KG1 (cell line): ENCODE measurements around the gene CDC42EP1.
A peak's percentile ranks its signal among the peaks of the same experiment; 100 is the strongest.

Source experiments
- DNase-seq: peaks from one replicate; lab custom pipeline; 2025; lab: John Stamatoyannopoulos, UW

The CDC42EP1 gene

DNA sequence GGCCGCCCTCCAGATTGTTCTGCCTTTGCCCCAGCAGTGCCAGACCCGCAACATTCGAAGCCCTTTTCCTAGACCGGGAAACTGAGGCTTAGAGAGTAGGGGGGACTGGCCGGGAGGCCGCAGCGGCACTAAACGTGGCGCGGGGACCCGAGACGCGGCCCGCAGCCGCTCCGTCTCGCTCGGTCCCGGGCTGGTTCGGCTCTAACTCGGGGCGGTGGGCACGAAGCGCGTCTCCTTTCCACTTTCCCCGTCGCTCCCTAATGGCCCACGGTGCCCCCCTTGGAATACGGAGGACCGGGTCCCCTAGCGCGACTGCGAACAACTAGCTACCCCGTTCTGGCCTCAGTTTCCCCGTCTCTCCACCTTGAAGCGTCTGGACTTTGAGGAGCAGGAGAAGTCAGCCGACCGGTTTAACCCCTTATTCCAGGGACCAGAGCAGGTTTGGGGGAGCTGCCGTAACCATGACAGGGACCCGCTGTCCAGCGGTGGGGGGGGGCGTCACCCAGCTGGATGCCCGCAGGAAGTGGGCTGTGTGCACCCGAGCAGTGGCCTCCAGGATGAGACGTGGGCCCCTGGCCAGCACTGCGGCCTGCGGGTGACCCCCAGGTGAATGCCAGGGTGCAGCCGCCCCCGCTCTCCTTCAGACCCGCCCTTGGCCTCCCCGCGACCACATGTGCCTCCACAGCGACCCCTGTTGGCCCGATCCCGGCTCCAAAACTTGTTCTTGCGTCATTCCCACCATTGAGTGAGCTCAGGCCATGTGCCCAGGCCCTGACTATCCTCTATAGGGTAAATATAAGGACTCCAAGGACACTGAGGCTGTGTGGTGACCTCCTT, 1.1 kb downstream of the CDC42EP1 start:
- peak; percentile 64 for DNase-seq

DNA sequence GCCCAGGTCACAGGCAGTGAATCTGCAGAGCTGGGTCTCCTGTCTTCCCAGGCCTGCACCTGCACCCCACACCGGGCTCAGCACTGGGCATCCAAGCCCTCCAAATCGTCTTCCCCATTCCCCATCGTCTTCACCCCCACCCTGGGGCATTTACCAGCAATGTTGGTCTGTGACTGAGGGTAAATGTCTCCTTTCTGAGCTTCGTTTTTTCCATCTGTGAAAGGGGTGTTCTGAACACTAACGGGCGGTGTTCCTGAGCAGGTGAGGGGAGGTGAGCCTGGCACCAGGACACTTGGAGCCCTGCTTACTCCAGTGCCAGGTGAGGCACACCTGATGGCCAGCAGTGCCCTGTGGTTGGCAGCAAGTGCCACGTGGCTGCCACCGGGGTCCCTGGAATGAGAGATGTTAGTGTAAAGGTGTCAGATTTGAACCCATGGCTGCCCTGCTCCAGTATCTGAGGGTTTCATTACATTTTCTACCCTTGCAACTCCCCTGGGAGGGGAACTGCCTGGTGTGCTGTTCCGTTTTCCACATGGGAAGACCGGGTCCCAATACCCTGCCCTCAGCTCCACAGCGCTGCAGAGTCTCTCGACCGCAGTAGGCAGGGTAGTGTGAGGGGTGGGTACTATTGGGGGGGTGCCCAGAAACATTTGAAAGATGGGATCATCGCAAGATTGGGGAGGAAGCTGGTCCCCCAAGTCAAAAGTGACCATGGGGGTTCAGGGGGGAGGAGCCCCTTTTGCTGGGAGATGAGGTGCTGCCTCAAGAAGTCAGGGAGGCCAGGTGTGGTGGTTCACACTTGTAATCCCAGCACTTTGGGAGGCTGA, 2.0 kb downstream of the CDC42EP1 start:
- no peak for DNase-seq

DNA sequence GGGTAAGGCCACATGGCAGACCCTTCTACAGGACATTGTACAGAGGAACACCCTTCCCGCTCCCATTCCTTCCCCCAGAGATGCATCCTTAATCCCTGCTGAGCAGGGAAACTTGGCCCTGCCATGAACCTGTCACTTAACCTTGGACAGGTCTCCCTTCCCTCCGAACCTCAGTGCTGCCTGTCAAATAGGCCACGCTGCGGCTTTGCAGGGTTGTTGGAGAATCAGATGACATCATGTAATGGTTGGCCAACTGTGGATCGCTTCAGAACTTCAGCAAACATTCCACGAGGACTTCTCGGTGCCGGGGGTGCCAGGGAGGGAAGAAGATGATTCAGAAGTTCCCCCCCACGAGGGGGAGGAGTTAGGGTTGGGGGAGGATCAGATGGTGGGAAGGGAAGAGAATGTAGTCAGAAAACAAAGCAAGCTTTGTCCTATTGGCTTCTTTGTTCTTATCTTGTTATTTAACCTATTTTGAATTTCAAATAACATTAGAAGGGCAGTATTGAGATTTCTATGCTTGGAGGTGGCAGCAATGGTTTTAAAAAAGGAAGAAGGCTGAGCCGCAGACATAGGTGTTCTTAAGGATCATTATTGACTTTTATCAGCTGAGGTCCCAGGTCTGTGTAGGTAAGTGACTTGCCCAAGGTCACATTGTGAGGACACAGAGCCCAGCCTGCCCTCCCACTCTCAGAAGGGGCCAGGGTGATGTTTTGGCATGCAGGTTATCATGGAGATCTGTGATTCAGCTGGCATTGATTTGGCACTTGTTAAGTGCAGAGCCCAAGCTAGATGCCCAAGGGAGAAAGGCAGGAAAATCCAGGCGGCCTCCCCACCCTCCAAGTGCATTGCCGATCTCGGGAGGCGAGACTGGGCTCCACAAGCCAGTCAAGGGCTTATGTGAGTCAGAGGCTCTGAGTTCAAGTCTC, 3.1 kb downstream of the CDC42EP1 start:
- DNase-seq, result no peak

DNA sequence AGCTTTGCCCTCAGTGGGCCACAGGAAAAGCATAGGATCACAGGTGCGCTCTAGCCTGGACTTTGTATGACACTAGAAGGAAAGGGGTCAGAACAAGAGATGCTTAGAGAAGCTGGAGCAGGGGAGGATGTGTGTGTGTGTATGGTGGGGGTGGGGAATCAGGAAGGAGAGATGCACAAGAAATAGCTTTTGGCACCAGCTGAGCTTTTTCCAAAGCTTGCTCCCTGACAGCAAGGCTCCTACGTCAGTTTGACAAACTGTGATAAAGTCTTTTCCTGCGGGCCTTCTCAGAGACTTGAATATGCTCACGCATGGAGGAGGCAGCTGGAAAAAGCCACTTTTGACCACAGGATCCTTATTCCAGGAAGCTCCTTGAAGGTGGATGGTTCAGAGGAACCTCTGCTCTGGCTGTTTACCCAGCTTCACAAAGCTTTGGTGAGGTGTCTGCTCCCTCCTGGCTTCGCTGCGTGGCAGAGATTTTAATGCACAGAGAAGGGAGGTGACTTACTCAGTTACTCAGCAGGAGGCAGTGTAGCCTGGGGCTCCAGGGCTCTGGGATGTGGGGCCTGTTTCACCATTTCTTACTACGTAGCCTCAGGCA, 3.9 kb downstream of the CDC42EP1 start:
- DNase-seq, result no peak

DNA sequence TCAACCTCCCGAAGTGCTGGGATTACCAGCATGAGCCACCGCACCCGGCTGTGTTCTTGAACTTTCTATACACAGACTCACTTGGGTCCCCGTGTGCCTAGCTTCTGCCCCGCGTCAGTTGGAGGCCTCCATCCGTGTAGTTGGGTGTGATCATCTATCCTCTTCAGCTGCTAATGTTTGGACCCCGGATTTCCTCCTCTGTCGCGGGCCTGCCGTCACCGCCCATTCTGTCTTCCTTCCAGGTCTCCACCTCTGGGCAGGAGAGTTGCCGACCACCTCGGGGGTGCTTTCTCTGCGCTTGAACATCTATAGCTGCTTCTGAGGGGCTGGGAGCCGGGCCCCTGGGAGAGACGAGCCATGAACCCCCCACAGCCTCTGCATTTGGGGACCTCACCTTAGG, 5.5 kb downstream of the CDC42EP1 start:
- no peak for DNase-seq

DNA sequence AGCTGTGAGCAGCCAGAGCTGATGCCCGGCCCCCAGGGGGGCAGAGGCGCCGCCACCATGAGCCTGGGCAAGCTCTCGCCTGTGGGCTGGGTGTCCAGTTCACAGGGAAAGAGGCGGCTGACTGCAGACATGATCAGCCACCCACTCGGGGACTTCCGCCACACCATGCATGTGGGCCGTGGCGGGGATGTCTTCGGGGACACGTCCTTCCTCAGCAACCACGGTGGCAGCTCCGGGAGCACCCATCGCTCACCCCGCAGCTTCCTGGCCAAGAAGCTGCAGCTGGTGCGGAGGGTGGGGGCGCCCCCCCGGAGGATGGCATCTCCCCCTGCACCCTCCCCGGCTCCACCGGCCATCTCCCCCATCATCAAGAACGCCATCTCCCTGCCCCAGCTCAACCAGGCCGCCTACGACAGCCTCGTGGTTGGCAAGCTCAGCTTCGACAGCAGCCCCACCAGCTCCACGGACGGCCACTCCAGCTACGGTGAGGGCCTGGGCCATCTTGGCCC, 6.1 kb downstream of the CDC42EP1 start:
- DNase-seq, result no peak

DNA sequence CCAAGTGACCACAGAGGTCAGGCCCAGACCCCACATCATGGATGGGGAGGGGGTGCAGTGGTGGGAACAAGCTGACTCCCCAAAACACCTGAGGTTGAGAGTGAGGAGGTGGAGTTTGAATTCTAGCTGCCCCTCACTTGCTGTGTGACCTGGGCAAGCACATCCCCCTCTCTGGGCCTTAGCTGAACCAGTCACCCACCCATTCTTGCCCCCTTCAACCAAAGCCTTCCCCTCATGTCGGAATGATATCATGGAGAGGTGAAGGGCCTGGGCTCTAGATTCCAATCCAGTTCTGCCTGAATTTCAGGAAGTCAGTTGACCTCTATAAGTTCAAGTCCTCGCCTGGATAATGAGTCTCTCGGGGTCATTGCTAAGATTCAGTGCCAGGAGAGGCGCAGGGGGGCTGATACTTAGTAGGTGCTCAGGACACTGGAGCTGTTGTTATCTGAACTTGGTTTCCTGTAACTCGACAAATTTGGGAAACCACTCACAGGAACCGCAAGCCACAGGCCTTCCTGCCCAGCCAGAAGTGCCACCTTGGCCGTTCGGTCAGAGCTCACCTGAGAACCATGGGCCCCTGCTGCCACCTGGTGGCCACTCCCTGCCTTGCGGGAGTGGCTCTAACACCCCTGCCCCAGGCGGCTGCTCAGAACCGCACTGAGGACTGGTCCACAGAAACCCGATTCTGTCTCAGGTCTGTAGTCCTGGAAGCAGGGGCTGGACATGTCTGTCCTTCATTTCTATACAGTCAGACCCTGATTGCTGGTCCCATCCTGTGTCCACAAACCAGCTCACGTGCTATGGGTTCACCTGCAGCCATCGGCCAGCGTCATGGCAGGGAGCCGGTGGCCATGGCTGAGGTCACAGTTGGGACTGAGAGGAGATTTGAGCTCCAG, 6.9 kb downstream of the CDC42EP1 start:
- peak; percentile 78 for DNase-seq

DNA sequence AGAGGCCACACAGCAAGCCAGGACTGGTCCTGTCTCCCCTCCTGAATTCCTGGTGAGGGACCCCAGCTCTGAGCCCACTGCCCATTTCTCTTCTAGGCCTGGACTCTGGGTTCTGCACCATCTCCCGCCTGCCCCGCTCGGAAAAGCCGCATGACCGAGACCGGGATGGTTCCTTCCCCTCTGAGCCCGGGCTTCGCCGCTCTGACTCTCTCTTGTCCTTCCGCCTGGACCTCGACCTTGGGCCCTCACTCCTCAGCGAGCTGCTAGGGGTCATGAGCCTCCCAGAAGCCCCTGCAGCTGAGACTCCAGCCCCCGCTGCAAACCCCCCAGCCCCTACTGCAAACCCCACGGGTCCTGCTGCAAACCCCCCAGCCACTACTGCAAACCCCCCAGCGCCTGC, 7.7 kb downstream of the CDC42EP1 start:
- DNase-seq, result no peak

DNA sequence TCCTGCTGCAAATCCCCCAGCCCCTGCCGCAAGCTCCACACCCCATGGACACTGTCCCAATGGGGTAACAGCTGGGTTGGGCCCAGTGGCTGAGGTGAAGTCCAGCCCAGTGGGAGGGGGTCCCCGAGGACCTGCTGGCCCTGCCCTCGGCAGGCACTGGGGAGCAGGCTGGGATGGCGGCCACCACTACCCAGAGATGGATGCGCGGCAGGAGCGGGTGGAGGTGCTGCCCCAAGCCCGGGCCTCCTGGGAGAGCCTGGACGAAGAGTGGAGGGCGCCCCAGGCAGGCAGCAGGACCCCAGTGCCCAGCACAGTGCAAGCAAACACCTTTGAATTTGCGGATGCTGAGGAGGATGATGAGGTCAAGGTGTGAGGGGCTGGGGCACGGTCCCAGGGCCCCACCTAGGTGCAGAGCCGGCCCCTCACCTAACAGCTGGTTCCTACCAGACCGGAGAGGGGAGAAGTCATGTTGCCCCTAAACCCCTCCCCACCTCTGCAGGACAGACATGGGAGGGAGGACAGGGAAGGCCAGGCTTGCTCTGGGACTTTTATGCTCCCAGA, 8.2 kb downstream of the CDC42EP1 start:
- no peak for DNase-seq

DNA sequence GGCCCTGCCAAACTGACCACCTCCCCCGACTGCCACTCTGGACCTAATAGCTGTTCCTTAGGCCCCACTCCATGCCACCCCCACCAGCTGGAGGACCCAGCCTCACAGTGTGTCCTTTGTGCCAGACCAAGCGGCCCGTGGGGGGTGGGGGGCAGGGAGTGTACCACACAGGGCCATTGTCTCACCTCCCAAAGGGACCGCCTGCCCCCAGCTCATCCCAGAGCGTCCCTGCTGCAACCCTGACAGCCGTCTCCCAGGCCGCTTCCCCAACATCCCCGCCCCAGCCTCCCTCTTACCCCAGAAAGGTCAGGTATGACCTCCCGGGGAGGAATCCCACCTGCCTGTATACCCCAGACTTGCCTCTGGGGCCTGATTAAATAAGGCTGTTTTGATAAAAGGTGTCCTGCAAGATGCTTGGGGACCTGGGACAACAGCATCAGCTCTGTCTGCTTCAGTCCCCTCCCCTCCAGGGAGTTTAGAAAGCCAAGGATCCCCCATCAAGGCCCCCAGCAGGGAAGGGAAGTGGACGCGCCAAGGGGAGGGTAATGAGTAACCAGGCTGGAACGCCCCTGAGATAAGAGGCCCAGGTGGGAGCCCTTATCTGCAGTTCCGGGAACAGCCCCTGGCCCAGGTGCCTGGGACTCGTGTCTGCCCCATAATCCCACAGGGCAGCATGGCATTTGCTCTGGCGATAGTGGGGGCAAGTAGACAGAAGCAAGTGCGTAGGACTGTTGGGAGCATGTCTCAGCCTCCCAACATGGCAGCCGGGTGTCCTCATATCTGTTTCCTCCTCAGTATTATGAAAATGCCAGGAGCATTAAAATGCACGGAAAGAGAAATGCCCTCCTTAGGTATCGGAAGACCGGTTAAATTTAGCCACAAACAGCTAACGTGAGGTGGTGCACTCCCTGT, 9.0 kb downstream of the CDC42EP1 start:
- DNase-seq, result no peak

DNA sequence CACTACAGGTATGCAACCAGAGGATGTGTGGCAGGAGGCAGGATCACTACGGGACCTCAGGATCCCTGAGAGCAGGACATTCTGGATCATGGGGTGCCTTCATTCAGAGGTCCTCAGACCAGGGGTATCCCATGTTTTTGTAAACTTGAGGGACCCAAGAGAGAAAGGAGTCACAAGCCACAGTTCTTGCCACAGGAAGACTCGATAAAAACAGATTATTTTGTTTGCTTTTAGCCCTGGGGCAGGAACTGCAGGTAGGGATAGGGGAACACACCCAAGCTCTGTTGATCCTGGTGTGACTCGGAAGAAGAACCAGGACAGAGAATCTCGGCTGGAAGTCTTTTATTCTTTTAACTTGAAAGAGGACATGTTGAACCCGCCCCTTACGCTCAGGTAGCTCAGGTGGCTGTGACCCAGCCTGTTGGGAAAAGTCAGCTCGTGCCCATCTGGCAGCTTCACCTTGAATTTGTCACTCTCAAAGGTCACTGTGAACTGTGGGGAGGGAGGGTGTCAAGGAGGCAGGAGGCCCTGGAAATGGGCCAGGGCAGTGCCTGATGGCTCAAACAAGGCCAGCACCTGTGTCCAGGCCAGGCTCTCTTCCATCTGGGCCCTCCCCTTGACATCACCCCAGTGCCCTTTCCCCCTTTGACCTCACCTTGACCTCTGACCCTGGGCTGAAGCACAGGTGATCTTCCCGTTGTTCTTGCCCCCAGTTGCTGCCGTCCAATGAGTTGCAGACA, 9.8 kb downstream of the CDC42EP1 start:
- DNase-seq, result no peak

DNA sequence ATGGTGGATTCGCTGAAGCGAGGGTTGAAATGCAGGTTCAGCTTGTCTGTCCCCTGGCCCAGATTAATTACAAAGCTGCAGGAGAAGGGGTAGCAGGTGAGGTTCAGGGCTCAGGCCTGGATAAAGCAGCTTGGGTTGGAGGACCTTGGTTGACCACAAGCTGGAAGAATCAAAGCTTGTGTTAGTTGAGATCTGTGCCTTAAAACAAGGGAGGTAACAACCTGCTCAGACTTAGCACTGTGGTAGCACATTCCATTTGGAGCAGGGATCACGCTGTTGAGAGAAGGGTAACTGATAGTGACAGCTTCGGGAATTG, 10.3 kb downstream of the CDC42EP1 start:
- no peak for DNase-seq

DNA sequence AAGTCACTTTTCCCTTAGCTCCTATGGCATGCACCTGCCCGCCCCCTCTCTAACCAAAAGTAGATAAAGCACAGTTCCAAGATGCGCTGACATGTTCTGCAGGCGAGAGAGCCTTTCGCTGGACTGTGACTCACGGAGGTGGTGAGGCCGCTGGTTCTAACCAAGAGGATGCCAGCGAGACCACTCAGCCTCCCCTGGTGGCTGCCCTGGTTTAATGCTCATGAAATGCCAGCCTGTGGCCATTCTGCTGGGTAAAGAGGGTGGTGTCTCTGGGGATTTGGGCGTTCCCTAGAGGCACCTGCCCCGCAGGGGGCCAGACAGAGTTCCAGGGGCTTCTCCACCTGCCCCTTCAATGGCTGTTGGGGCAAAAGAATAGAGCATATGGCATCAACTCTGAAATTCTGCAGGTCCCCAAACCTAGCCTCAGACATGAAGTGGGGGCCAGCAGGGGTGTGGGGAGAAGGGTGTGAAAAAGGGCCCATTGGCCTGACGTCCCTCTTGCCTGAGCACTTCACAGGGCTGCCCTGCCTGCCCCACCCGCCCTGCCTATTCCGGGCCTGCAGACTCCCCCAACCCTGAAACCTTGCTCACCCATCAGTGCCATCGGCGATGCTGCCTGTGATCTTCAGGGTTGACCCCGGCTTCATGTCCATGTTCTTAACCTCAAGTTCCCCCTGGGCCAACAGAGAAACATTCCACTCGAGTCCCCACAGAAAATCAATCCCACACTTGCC, 11.1 kb downstream of the CDC42EP1 start:
- DNase-seq, result no peak

DNA sequence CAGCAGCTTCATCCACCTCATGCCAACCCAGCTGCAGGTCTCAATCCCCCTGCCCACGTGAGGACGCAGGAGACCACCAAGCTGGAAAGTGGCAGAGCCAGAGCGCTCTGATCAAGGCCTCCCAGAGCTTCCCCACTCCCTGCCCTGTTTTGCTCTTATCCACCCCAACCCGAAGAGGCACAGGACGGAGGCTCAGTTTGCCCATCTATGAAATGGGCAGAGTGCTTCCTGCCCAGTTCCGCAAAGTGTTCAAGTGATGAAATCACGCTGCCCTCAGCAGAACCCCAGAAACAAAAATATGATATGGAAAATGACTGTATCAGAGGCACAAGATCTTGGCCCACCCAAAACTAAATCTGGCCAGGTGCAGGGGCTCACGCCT, 11.7 kb downstream of the CDC42EP1 start:
- DNase-seq, result no peak

DNA sequence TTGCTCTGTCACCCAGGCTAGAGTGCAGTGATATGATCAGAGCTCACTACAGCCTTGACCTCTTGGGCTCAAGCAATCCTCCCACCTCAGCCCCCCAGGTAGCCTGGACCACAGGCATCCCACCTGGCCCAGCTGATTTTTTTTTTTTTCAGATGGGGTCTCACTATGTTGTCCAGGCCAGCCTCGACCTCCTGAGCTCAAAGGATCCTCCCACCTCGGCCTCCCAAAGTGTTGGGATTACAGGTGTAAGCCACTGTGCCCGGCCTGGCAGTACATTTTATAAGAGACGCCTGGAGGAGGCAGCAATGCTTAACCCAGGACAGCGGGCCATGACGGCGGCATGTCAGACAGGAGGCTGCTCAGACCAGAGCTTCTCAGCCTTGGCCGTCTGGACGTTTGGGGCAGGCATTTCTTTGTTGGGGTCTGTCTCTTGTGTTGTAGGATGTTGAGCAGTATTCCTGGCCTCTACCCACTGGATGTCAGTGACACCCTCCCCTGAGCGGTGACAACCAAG, 15.3 kb downstream of the CDC42EP1 start:
- no peak for DNase-seq

DNA sequence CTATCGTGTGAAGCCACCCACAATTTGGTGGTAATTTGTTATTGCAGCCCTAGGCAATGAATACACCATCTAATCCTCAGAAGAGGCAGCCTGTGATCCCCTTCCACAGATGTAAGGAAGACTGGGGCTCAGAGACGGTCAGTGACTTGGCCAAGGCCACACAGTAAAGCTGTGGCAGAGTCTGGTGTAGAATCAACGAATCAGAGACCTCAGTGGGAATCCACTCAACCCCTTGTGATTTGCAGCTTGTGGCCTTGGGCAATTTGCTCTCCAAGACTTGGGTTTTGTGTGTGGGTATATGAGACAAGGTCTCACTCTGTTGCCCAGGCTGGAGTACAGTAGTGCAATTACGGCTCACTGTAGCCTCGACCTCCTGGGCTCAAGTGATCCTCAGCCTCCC, 17.7 kb downstream of the CDC42EP1 start:
- no peak for DNase-seq

DNA sequence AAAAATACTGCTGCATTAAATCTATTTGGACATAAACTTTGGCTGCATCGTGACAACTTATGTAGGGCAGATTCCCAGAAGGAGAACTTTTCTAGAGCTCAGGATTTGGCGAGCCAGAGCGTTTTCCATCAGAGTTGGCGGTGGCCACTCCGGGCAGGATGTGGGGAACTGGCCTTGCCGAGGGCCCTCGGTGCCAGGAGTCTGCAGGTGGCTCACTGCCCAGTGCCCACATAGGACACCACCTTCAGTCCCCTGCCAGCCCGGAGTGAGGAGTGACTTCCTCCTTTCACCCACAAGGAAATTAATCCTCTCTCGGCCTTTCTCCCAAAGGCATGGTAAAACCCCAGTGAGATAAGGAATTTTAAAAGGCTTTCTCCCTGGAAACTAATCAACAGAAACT, 21.2 kb downstream of the CDC42EP1 start:
- no peak for DNase-seq

DNA sequence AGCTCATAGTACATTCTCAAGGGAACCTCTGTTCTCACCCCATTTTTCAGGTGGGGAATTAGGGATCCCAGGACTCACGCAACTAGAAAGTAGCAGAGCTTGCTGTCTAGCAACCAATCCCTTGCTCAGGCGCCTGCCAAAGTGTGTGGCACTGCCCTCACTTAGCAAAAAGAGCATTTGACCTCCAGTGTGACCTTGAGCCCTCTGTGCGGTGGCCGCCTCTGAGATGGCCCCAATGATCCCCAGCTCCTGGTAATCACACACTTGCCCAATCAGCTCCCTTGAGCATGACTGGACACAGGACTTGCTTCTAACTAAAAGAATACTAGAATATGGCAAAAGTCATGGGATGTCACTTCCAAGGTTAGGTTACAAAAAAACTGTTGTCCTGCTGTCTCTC, 22.2 kb downstream of the CDC42EP1 start:
- DNase-seq, result no peak
